ENCODE results near the gene MOCOS.

GRCh38 chr18:36177913-36178312, 9.4 kb upstream of the MOCOS start:
- TF ChIP-seq POLR2A (IDR thresholded peaks at IDR 0.05; ENCODE audit: control extremely low read depth in 1 of 2, low read depth in 2 of 2, low read length in 2 of 2) = no peak
- no peak for TF ChIP-seq SUZ12 (IDR thresholded peaks at IDR 0.05; ENCODE audit: low read length)
- TF ChIP-seq E2F6 (IDR thresholded peaks at IDR 0.05) = no peak
- no peak for TF ChIP-seq CTCF (IDR thresholded peaks at IDR 0.05; ENCODE audit: control extremely low read depth in 1 of 3, insufficient read depth in 1 of 3, low read depth in 1 of 3, low read length in 3 of 3)
- TF ChIP-seq FOSL1 (IDR thresholded peaks at IDR 0.05; ENCODE audit: insufficient read depth, low read depth, low read length) = no peak
- TF ChIP-seq HDAC6 (IDR thresholded peaks at IDR 0.05; ENCODE audit: low read depth, low read length) = no peak
- no peak for TF ChIP-seq EZH2 (IDR thresholded peaks at IDR 0.05; ENCODE audit: low read depth, low read length, severe bottlenecking)
- TF ChIP-seq KDM1A (IDR thresholded peaks at IDR 0.05; ENCODE audit: borderline replicate concordance, low read length) = no peak
- TF ChIP-seq SIN3A (conservative IDR thresholded peaks at IDR 0.05 in 1 of 2, IDR thresholded peaks at IDR 0.05 in 1 of 2; ENCODE audit: low read depth in 1 of 2, low read length in 2 of 2) = no peak
- TF ChIP-seq TAF1 (IDR thresholded peaks at IDR 0.05; ENCODE audit: low read depth, low read length) = no peak
- TF ChIP-seq ZNF274 (IDR thresholded peaks at IDR 0.05; ENCODE audit: borderline replicate concordance, extremely low read depth, low read length) = no peak
- TF ChIP-seq MAX (IDR thresholded peaks at IDR 0.05) = no peak
- no peak for TF ChIP-seq RAD21 (IDR thresholded peaks at IDR 0.05 in 1 of 2, conservative IDR thresholded peaks at IDR 0.05 in 1 of 2; ENCODE audit: low read depth in 2 of 2, low read length in 2 of 2)

Data from H1 (cell line).